Measurements from ENCODE around the gene MED12L.

Gene MED12L

DNA sequence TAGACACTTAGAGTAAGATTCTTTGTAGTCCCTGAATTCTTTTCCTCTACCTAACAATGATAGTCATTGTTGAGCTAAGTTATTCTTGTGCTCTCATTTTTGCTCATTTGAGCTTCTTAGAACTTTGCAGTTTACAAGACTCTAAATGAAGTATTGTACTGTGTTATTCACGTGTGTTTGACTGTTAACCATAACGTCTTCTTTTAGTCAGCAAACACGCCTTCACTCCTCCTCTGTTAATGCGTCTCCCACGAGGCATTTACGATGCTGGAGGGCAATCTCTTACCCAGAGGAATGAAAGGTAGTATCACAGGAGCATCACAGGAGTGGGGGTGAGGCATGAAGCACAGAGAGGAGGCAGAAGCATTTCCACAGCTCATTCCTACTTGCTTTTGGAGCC is 207.7 kb downstream of the MED12L start:
- DNase-seq (ENCODE audit: low read depth, low spot score): no peak

DNA sequence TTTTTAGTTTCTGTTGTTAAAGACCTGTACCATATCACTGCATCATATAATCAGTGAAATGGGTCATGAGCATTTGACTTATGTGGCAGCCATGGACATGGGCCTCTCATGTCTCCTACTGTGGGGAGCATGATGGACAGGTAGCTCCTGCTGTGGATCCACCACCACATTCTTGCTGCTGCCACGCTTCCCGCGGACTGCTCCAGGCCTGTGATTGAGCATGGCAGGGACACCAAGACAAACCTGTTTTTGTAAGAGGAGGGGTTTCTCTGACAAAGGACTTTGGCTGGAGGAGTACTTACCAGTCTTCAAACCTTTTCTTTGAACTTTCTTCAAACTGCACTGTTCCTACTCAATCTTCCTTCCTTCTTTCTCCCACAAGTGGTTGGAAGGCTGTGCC is 210.8 kb downstream of the MED12L start:
- no peak for DNase-seq (ENCODE audit: low read depth, low spot score)

DNA sequence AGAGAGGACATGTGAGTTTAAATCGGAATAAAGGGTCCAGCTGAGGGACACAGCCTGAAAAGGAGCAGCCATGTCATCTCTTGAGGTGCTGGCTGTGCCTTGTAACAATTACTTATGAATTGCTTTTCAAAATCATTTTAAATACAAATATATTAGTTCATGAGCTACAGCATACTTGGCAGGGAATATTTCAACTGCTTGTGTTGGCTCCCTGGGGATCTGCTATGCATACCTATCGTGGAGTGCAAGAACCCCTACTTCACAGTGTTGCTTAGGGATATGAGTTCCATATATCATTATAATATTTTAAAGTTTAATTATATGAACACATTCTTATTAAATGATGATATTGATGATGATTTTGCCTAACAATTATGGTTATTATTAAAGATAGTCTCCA is 212.0 kb downstream of the MED12L start:
- DNase-seq (ENCODE audit: low read depth, low spot score): no peak

DNA sequence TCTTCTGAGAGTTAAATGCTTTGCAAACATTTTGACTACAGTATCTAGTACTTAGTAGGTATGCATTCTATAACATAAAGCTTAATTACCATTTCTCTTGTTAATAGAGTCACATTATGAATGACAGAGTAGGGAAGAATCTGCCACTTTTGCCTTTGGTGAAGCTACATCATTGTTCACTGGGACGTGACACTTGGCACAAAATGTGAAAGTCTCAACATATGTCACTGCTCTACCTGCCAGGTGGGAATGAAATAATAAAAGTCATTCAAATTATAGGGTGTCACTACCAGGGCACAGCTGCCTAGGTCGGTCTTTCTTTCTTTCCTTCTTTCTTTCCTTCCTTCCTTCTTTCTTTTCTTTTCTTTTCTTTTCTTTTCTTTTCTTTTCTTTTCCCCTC is 213.5 kb downstream of the MED12L start:
- no peak for DNase-seq (ENCODE audit: low read depth, low spot score)

DNA sequence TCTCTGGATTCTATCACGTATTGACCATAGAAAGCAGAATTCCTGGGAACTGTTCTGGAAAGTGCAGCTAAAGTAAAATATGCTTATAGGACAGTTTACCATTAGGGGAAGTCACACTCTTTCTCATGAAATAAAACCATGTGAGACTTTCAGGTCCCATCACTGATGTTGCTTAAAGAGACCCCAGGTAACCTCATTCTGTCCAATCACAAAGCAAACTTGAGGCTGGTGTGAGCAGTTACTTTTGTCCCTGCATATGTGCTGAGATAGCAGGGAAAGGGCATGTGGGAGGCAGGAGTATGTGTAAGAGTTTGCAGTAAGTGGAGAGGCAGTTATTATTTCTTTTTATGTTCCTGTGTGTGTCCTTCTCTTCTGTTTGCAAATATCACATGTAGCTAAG is 215.1 kb downstream of the MED12L start:
- no peak for DNase-seq (ENCODE audit: low read depth, low spot score)

DNA sequence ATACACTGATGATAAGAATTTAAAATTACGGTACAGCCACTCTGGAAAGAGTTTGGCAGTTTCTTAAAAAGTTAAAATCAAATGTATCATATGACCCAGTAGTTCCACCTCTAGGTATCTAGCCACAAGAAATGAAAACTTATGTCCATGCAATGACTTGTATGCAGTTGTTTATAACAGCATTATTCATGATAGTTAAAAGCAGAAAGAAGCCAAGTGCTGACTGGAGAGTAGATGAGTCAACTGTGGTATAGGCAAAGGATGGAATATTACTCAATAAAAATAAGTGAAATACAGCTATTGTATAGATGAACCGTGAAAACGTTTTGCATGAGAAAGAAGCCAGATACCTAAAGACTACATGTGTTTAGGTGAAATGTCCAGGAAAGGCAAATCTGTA is 216.3 kb downstream of the MED12L start:
- no peak for DNase-seq (ENCODE audit: low read depth, low spot score)

DNA sequence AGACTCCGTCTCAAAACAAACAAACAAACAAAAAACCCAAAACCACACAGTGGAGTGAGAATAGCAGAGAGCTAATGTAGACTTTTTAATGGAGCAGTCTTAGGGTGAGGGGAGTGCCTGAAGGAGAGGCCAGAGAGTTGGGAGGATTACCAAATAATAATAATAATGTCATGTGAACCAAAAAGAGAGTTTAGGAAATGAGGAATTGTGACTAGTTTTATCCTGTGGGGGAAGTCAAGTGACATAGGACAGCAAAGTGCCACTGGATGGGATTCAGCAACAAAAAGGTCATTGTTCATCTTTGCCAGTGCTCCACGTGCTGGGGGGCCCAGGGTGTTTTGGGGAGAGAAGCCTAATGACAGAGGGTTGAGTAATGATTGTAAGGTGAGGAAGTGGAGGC is 218.3 kb downstream of the MED12L start:
- DNase-seq (ENCODE audit: low read depth, low spot score): no peak

DNA sequence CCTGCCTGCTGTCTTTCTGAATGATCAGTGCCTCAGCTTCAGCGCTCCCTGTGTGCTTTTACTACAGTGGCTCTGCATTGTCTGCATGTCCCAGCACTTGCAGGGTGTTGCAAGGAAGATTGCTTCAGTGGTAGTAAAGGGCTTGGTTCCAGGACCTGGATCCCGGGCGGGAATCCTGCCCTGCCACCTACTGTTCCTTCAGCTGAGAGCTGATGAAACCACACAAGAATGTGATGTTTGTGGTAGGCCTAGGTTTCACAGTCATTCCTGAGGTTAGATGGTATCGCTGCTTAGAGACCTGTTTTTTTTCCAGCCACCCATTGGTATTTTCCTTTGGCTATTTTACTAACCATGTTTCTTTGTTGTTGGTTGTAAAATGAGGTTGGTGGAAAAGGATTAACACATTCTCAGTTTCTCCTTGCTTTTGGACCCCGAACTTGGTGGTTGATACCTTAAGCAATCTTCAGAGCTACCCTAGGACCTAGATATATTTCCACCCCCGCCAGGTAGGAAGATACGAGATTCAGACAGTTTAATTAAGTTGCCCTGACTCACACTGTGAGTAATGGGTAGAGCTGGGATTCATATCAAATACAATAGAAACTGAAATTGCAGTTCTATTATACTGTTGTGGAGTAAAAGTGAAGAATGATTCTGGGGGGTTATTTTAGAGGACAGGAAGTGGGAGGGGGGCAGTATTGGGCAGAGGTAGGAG is 219.8 kb downstream of the MED12L start:
- DNase-seq (ENCODE audit: low read depth, low spot score): no peak

DNA sequence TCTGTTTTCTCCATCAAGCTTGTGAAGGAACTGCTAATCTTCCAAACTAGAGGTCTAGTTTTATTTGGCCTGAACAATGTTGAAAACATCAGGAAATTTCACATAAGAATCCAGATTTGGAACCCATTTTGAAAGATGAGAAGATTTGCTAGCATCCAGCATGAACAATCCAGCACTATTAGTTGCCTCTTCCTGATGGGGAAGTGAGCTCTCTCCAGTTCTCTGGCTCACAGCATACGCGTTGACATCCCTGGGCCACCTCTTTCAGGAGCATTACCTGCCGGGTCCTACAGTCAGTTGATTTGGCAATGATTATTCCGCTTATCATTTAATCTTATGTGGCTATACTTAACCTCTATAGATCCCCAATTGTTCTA is 220.3 kb downstream of the MED12L start:
- no peak for DNase-seq (ENCODE audit: low read depth, low spot score)

DNA sequence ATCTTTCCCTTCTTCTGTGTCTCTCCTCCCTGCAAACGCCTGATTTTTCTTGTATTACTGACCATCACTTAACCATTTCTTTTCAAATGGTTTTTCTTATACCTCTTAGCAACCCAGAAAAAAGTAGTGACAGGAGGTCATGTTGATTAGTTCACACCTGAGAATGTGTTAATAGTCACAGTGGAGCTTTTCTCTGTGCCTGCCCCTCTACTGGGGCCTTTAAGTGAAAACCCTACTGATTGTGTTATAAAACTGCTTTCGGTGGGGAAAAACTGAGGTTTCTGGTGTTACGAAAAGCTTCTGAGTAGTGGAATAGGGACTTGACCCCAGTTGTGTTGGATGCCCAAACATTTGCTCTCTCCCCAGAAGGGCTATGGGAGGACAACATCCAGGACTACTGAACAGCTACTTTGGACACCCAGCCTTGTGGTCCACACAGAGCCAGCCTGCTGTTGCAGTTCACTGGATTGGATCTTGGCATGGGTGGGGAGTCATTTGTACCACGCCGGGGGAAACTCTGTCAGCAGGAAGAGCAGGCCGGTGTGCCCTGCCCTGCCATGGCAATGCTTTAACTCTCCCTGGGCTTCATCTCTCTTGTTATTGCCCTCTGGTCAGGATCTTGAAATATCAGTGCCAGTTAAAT is 220.8 kb downstream of the MED12L start:
- no peak for DNase-seq (ENCODE audit: low read depth, low spot score)

DNA sequence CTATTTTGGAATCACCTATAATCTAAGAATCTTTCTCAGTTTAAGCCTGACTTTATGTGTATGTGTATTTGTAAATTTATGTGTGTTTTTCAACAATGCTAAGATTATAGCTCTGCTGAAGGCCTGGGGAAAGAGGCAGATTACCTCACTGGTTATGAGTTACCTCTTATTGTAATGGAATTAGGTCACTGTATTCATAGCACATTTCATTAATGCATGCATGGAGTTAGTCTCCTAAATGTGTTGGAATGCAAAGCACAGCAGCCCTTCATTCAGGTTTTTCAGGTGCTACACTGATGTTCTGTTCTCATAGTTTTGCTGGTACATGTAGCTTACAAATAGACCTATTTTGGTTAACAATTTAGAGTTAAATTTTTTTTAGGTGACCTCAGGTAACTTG is 221.7 kb downstream of the MED12L start:
- no peak for DNase-seq (ENCODE audit: low read depth, low spot score)

DNA sequence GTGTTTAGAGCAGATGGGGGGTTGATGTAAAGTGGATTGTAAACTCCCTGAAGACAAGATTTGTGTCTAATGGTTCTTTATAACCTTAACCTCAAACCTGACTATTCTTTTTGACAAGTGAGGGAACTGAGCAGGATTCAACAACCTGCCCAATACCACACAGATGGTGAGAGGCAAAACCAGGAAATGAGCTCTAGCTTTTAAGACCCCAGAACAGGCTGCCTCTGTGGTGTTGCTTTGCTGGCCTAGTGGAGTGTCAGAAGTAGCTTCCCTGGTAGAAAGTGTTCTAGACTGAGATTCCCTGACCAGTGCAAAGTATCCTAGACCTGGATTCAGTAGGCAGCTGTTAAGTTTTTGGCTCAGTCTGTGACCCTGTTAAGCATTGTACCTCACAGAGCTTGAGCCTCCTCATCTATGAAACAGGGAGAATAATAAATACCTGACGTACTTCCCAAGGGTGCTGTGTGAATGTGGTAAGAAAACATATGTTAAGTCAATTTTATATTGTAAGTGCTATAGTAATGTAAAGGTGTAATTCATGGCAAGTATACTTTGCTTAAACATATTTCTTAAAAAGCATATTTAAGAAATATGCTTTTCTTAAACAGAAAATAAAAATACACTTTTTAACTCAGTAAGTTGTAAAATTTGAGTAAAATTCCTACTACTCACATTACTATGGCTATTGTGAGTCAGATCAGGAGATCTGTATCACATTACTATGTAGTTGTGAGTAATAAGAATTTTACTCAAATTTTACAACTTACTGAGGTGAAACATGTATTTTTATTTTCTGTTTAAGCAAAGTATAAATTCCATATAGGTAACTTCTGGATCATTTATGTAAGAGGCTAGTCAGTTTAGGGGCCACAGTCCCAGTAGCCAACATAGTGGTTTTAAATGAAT is 222.4 kb downstream of the MED12L start:
- no peak for DNase-seq (ENCODE audit: low read depth, low spot score)

DNA sequence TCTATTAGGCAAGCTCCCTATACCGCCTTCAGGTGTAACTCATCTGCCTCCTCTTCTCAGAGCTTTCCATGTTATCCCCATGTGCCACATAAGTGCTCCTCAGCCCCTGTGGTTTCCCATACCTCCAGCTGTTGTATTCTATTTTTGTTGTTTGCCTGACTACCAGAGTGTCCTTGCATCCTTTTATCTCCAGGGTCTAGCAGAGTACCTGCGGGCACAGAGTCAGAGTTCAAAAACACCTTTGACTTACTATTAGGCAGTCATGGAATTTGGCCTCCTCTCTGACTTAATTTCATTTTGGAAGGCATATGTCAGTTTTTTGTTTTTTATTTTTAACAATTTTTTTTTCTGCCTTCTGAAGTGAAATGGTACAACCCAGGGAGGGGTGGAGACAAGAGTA is 224.1 kb downstream of the MED12L start:
- no peak for DNase-seq (ENCODE audit: low read depth, low spot score)

DNA sequence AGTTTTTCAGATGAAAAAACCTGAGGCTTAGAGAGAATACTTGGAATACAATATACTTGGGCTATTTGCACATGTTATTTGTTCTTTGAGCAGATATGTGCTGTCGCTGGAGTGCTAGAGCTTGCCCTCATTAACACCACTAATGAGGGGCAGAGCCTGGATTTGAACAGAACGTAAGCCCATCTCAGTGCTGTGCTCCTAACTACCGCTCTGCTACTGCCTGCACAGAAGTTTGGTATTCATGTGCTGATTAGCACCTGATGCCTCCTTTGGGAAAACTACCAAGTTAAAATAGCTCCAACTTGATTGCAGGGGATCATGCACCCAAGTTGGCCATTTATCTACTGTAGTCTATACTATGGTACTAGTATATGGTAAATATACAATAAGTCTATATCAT is 227.5 kb downstream of the MED12L start:
- no peak for DNase-seq (ENCODE audit: low read depth, low spot score)

DNA sequence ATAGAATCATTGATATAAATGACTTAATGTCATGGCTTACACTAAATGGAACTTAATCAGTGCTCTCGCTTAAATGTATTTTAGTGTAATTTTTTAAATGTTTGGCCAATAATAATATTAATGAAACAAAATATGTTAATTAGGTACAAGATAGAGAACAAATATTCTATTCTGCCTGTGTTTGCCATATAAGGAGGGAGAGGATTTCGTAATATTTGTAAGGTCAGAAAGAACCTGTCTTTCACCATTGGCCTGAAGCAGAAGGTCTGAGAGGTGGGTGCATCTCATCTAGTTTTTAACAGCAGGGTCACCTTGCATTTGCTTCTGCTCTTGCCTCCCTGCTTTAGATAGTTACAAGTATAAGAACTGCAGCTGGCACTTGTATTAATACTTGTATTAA is 228.7 kb downstream of the MED12L start:
- no peak for DNase-seq (ENCODE audit: low read depth, low spot score)

DNA sequence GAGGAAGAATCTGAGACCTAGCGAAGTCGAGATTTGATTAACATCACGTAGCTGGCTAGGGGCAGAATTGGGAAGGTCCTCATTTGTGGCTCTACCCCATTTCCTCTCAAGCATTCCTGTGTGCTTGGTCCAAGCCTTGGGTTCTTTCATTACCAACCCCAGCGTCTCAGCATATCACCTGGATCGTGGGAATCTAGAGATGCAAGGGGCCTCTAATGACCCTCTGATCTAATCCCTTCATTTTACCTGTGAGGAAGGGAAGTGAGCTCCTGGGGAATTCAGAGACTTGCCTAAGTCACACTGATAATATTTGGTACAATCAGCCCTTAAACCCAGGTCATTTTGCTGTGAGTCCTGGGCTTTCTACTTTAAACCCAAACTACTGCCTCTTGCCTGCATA is 229.1 kb downstream of the MED12L start:
- no peak for DNase-seq (ENCODE audit: low read depth, low spot score)

DNA sequence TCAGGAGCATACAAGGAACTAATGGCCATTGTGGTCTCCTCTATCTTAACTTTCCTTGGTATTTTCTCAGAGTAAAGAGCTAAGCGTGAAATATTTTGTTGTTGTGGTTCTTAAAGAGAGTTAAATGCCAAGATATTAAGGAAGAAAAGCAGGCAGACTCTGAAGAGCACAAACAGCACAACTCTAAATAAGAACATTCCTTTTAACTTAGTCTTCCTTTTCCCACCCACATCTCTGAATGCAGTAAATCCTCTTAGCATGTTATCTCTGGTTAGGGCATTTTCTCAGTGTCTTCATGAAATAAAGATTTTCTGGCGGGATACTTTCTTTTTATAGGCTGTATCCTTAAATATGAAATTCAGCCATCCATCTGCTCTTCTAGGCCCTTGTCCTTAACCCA is 229.7 kb downstream of the MED12L start:
- no peak for DNase-seq (ENCODE audit: low read depth, low spot score)

DNA sequence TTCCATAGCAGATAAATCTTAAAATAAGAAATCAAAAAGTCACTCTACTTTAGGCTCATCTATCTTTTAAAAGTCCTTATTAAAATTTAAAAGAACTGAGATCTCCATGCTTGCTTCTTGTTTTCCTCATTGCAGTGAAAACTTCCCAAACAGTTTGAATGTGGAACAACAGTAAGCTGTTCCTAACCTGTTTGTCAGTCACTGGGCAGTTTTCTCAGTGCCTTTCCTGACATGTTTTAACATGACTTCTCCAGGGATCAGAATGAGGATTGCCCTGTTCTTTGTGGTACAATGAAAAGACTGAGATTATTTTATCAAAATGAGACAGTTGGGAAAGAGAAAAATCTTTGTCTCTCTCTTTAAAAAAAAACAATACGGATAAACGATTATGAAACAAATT is 230.4 kb downstream of the MED12L start:
- no peak for DNase-seq (ENCODE audit: low read depth, low spot score)

DNA sequence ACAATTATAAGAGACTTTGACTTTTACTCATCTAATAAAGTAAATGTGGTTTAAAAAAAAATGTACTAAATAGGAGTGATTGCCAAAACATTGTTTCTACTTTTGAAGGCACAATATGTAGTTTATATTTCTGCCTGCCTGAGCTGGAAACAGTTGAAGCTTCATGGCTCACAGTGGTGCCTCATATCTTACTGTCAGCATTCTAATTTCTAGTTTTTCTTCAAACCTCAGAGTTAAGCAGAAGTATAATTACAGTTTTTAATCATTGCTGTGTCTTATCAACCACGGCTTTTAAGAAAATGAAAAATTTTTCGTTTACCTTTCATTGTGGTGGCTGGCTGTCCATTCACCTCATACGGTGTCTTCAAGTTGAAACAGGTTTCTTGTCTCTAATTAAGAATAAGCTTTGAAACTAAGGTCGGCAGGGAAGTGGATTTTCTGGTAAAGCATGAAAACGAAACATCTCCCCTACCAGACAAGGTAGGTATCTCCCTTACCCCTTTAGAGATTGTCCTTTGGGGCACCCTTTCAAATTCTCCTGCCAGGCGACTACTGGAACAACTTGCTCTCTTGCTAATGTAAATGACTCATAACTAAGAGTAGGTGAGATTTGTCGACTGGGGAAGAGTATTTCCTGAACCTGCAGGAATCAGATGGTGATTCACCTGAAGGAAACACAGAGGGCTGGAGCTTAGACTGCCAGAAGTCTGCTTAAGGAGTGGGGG is 231.0 kb downstream of the MED12L start, which contains the start of gene GPR87:
TSS of gene GPR87 (minus strand) at position 554 of the 725 bp plus-strand sequence. CDS start 16,720 bp downstream, outside the sequence.
- no peak for DNase-seq (ENCODE audit: low read depth, low spot score)

DNA sequence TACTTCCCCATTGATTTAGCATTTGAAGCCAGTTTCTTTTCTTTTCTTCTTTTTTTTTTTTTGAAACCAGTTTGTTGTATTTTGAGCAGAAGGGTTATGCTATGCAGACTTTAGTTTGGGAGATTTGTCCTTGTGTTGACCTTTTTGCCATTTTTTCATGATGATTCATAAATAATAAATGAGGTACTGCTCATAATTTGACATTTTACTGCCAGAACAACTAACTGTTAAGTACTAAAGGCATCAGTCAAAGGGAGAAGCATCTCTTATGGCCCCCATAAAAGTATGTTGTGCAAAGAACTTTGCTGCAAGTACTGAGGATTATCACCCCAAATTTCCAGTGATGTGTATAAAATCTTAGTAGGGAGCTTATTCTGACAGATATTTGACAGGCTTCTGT is 232.8 kb downstream of the MED12L start:
- no peak for DNase-seq (ENCODE audit: low read depth, low spot score)

DNA sequence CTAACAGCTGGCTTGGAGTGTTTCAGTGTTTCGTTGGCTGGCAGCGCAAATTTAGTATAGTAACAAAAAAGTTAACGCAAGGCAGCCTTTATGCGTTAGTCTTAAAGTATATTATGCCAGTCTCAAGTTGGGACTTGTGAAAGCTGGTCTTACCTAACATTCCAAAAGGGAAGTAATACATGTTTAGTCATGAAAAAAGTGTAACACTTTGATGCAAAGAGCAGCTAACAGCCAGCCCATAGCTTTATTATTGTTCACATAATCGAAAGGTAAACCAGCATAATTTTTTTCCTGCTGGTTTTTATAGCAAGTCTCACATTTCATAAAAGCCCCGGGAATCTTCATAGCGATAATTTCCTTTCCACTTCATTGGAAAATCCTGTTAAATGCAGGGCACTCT is 233.5 kb downstream of the MED12L start:
- DNase-seq (ENCODE audit: low read depth, low spot score): no peak

DNA sequence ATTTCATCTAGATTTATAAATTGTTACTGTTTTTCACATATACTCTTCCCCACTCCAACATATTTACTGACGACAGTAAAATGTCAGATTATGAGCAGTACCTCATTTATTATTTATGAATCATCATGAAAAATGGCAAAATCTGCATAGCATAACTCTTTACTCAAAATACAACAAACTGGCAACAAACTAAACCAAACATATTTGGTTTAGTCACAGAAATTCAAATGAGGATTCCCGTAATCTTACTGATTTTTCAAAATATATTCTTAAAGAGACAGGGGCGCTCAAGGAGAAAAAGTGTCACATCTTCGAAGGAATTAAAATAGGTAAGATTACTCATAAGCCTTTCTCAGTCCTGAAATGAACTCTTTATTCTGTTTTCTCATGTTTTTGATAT is 234.2 kb downstream of the MED12L start:
- DNase-seq (ENCODE audit: low read depth, low spot score): no peak
